CD4-positive, alpha-beta T cell treated with Interleukin-2 at 100 ng/mL for 4 hours (primary cell): ENCODE measurements around the gene HAO1.

Experiments
- DNase-seq: peaks from one replicate; pipeline ENCODE4 v3.0.0-alpha.2; 2020; ENCODE audit warnings: low spot score

The HAO1 gene

GRCh38 chr20:7926767-7927166 lies 13.5 kb downstream of the HAO1 start:
- DNase-seq, result no peak

DNA sequence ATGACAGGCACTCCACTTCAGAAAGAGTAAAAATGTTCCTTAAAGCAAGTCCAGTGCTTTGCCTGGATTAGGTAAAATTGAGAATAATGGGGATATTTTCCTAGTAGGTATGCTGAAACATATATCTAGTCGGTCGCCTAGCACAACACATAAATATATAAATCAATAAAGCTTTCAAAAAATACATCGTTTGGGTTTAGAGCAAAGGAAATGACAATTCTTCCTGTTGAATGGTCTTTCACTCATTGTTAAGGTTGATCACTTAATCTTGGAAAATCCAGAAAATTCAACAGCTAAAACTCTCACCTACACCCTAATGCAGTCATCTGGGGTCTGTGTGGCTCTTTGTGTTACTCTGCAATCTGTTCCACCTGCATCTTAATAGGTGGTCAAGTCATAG lies 13.9 kb downstream of the HAO1 start:
- no peak for DNase-seq

DNA sequence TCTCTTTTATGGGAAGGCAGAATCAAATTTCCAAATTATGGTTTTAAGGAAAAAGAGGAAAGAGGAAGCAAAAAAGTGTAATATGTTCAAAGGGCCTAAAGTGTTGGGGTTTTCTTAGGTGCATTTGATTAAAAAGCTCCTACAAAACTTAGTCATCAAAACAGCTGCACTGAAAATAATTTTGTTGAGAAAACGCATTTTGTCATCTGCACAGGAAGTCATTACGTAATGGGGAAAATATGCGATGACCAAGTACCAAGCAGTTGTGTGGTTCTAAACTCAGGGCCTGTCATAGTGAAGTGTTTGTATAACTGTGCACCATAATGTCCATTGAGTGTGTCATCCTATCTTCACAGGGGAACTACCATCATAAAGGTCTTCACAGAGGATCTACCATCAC lies 15.6 kb downstream of the HAO1 start:
- no peak for DNase-seq

DNA sequence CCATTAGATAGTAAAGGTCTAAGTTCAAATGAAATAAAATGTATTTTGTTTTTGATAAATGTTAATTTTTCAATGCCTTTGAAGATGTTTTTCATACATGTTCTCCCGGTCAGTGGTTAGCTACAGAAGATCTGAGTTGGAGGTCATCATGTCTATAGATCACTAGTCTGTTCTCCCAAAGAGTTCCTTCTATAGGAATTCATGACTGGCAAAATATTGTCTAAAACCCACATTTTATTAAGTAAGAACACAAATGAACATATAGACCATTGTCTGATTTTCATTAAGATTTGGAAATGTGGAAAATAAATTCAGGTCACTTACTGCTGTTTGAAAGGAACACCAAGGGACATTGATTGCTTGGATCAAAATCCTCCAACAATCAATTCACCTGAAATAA lies 23.6 kb downstream of the HAO1 start:
- DNase-seq, result no peak

- no peak for DNase-seq
These were observed 27.7 kb downstream of the HAO1 start for GRCh38 chr20:7912551-7912950.

- no peak for DNase-seq
These were observed 28.5 kb downstream of the HAO1 start for GRCh38 chr20:7911586-7912330.

- DNase-seq, result no peak
These were observed 31.4 kb downstream of the HAO1 start for GRCh38 chr20:7908905-7909304.

GRCh38 chr20:7903429-7903828 lies 36.8 kb downstream of the HAO1 start:
- no peak for DNase-seq

DNA sequence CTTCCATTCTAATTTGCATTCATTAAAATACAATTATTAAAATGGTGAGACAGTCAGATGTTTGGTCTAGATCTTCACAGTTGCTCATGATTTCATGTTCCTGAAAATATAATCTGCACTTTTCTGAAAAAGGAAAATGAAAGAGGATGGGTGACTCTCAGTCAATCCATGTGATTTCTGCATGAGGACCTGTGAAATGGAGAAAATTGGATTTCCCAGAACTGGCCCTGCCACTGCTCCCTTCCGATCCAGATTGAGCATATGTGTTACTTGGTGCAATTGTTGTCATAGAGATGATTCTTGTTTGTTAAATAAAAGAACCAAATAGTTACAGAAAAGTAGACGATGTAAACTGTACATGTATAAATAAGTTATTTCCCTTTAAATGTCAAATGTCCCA lies 37.4 kb downstream of the HAO1 start:
- DNase-seq, result no peak

GRCh38 chr20:7897781-7898364 lies 42.4 kb downstream of the HAO1 start:
- DNase-seq, result no peak

DNA sequence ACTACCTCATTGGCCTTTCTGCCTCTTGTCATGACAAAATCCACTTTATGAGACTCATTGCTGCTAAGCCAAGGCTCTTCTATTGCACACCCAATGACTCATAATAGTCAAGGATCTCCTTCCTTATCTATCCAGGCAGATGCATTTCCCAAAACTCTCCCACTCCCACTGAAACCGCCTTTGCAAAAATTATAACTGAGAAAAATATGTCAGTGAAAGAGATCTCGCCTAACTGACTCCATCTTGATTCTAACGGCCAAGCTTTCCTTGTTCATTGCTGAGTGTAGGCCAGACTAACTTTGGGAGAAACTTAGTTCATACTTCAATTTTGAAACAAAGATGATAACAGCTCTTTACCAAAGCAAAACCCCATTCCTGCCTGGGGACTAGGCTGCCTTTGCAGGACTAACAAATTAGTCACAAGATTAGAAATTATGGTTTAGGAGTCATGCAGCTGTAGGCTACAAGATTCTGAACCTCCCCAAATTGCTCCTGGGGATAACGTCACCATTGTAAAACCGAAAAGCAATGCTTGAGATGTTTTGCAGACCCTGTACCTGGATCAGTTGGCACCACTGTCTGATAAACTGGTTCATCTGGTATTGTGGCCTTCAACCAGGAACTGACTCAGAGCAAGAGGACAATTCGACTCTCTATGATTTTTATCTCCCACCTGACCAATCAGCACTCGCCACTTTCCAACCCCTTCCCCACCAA lies 47.1 kb downstream of the HAO1 start:
- no peak for DNase-seq

DNA sequence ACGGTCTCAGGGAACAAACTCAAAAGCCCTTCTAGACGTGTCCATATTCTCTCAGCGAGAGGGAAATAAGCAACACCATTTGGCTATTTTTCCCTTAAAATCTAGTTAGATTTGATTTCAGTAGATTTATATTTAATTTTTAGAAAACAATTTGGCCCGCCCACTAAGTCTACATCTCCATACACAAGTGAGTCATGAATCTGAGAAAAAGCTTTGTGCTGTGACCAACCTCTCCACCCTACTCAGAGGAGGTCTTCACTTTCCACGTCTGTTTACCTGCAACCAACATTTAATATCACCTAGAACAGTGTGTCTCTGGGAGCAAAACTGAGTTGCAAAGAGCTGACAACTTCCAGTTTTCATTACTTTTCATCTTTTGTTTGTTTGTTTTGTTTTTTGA lies 48.6 kb downstream of the HAO1 start:
- DNase-seq, result no peak

GRCh38 chr20:7889736-7890135 lies 50.5 kb downstream of the HAO1 start:
- no peak for DNase-seq

DNA sequence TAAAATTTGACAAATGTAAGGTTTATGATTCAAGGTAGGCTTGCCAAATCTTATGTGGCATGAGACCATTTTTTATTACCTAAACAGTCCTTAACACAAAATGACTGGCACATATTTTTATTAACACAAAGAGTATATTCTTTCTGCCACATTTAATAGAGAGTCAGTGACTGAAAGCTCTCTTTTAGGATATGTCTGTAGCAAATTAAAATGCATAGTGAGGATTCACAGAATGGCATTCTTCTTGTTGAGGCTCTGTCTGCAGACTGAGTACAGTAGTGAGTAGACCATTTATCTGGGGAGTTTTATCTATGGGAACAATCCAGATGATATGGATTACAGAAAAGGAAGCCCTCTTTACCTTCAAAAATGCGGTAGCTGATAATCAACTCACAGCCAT lies 56.5 kb downstream of the HAO1 start:
- no peak for DNase-seq

GRCh38 chr20:7883309-7883708 lies 56.9 kb downstream of the HAO1 start:
- DNase-seq, result no peak

GRCh38 chr20:7882076-7882475 lies 58.2 kb downstream of the HAO1 start:
- no peak for DNase-seq

GRCh38 chr20:7881551-7881950 lies 58.7 kb downstream of the HAO1 start:
- DNase-seq, result no peak

GRCh38 chr20:7879883-7880282 lies 60.4 kb downstream of the HAO1 start:
- DNase-seq, result no peak

DNA sequence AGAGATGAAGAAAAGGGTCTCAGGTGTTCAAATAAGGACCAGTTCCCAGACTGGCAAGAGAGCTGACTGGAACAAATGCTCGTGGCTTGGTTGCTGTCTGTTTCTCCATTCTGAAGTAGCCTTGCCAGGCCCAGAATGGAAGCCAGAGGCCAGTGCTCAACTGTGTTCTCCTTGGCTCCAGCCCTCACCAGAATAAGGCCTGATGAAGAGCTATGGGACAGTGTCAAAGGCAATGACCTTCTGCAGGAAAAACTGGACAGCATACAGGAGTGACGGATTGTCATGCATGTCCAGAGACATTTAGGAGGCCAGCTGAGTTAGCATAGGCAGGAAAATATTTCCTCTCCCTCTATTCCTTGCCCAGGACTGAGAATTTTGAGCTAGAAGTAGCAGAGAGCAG lies 72.2 kb downstream of the HAO1 start:
- DNase-seq, result no peak

- DNase-seq, result no peak
These were observed 74.0 kb downstream of the HAO1 start for GRCh38 chr20:7866285-7866684.

GRCh38 chr20:7859356-7859802 lies 80.9 kb downstream of the HAO1 start:
- no peak for DNase-seq

DNA sequence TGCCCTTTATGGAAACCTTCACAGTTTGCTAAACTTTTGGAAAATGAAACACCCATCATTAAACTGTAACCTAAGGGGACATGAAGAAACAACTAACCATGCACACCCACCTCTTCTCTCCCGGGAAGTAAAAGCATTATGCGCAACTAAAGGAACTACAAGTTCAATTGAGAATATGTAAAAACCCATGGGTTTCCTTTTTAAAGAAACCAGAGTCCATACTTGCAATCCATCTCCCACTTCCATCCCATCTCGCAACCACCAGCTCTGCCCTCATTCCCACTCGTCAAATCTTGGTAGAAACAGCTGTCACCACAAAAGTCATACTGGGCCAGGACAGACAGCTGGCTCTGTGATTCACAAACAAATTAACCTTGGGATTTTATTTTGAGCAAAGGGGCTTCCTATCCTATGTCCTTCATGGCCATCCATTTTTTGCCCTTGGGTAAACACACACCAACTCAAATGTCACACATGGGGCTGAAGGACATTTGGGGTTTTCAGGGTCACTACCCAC lies 81.5 kb downstream of the HAO1 start:
- no peak for DNase-seq

DNA sequence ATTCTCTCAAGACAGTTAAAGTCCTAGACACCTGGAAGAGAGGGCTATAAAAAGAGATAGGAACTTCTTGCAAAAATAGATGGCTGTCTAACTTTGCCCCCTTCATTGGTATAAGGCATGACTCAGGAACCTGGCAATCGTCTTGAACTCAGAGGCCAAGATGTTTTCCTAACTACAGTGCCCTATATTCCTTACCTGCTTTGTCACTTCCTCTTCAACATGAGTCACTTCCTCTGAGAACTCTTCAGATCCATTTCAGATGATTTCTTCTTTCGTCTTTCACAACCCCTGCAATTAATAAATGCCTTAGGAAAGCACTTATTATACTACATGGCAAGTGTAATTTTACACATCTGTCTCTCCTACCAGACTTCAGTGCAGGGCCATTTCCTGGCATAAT lies 83.5 kb downstream of the HAO1 start:
- no peak for DNase-seq
